Naive B cell (primary cell): ENCODE results near the gene ARL14EPL. TPM values are rescaled to one million over a fixed set of nuclear protein-coding genes. Genes with fewer than 3 reads are reported as not detected.

Experiments
- ATAC-seq, 2 donors: fragments of 150-1000 bp; cut with Tn5 transposase; 2 replicates each; pipeline ENCODE4 v1.10.0; 2021; ENCODE audit warnings: low read depth in 2 of 2, mild to moderate bottlenecking in 2 of 2, moderate library complexity in 2 of 2
- DNase-seq: peaks from one replicate; pipeline ENCODE4 v3.0.0; 2022
- H3K27ac Mint-ChIP-seq, 6 donors: one replicate each; pipeline ENCODE4 v1.8.0; 2020 to 2022; ENCODE audit warnings: mild to moderate bottlenecking in 6 of 6, mixed read lengths in 6 of 6, moderate library complexity in 5 of 6, inconsistent platforms in 2 of 6
- H3K27me3 Mint-ChIP-seq, 3 donors: one replicate each; pipeline ENCODE4 v1.8.0; 2021 to 2022; ENCODE audit warnings: mixed read lengths in 3 of 3, mild to moderate bottlenecking in 1 of 3
- H3K36me3 Mint-ChIP-seq, 2 donors: one replicate each; pipeline ENCODE4 v1.8.0; 2020 to 2022; ENCODE audit warnings: mixed read lengths in 2 of 2, inconsistent platforms in 1 of 2, mild to moderate bottlenecking in 1 of 2
- H3K4me1 Mint-ChIP-seq, 3 donors: one replicate each; pipeline ENCODE4 v1.8.0; 2020 to 2022; ENCODE audit warnings: mixed read lengths in 3 of 3, inconsistent platforms in 1 of 3, mild to moderate bottlenecking in 1 of 3, moderate library complexity in 1 of 3
- H3K4me3 Mint-ChIP-seq, 8 donors: one replicate each; pipeline ENCODE4 v1.8.0; 2020 to 2022; ENCODE audit warnings: mild to moderate bottlenecking in 8 of 8, mixed read lengths in 8 of 8, moderate library complexity in 8 of 8, inconsistent platforms in 2 of 8
- H3K9me3 Mint-ChIP-seq, 7 donors: one replicate each; pipeline ENCODE4 v1.8.0; 2020 to 2022; ENCODE audit warnings: mixed read lengths in 7 of 7, mild to moderate bottlenecking in 5 of 7, inconsistent platforms in 2 of 7, moderate library complexity in 1 of 7
- polyA plus RNA-seq, 6 donors: library from polyadenylated mRNA; unstranded; fragments of 300-500 nt; fragmentation: Illumina TruSeq; gene quantifications; one replicate each; pipeline ENCODE4 v1.2.3, GENCODE V29; 2021; ENCODE audit warnings: low read depth in 6 of 6

The ARL14EPL gene
- polyA plus RNA-seq, 6 donors from 2014 or later = not detected

GRCh38 chr5:116025866-116026265 is 6.4 kb upstream of the ARL14EPL start:
- ATAC-seq (no peak), DNase-seq (no peak)
- Mint-ChIP-seq H3K27me3 (peaks cover 9 to 21% (median 12%) of the 10 kb centered on the region in 3 donors), H3K4me3 (no peak overlapping the region), H3K9me3 (peaks cover 0 to 4% (median 0%) of the 10 kb centered on the region in 7 donors), H3K36me3 (no peaks in the 10 kb centered on the region), H3K27ac (no peak overlapping the region), H3K4me1 (no peaks in the 10 kb centered on the region)

GRCh38 chr5:116032991-116033390 is 719 bp downstream of the ARL14EPL start:
- peaks cover 0 to 8% (median 5%) of the 10 kb centered on the region in 3 donors for H3K27me3 Mint-ChIP-seq
- no peaks in the 10 kb centered on the region for H3K36me3 Mint-ChIP-seq
- peak overlapping the region in 5 of 8 donors; percentile 31 to 76 (median 39) for H3K4me3 Mint-ChIP-seq
- ATAC-seq (peak in 1 of 2 donors; percentile 46), DNase-seq (no peak)
- peaks cover 0 to 3% (median 0%) of the 10 kb centered on the region in 7 donors for H3K9me3 Mint-ChIP-seq
- peaks cover 15 to 42% (median 22%) of the 10 kb centered on the region in 3 donors for H3K4me1 Mint-ChIP-seq
- peak overlapping the region in 5 of 6 donors; percentile 15 to 68 (median 39) for H3K27ac Mint-ChIP-seq

GRCh38 chr5:116035123-116035522 is 2.9 kb downstream of the ARL14EPL start:
- Mint-ChIP-seq H3K36me3 (no peaks in the 10 kb centered on the region), H3K27me3 (no peaks in the 10 kb centered on the region), H3K4me3 (no peak overlapping the region), H3K27ac (peak overlapping the region in 3 of 6 donors; percentile 3 to 56 (median 17)), H3K4me1 (peaks cover 30 to 57% (median 42%) of the 10 kb centered on the region in 3 donors), H3K9me3 (no peaks in the 10 kb centered on the region)
- DNase-seq = no peak
- no peak for ATAC-seq

GRCh38 chr5:116037236-116037822 is 5.1 kb downstream of the ARL14EPL start:
- Mint-ChIP-seq H3K27ac (peak overlapping the region in 2 of 6 donors; percentile 66 to 86), H3K27me3 (no peaks in the 10 kb centered on the region), H3K4me1 (peaks cover 30 to 49% (median 42%) of the 10 kb centered on the region in 3 donors), H3K36me3 (no peaks in the 10 kb centered on the region), H3K4me3 (no peak overlapping the region), H3K9me3 (no peaks in the 10 kb centered on the region)
- DNase-seq = no peak
- ATAC-seq = no peak

GRCh38 chr5:116038817-116039216 is 6.5 kb downstream of the ARL14EPL start:
- peaks cover 28 to 37% (median 35%) of the 10 kb centered on the region in 3 donors for H3K4me1 Mint-ChIP-seq
- peak overlapping the region in 5 of 6 donors; percentile 82 to 95 (median 90) for H3K27ac Mint-ChIP-seq
- ATAC-seq = peak; percentile 100
- no peaks in the 10 kb centered on the region for H3K27me3 Mint-ChIP-seq
- H3K9me3 Mint-ChIP-seq = no peaks in the 10 kb centered on the region
- peak overlapping the region in 6 of 8 donors; percentile 23 to 82 (median 56) for H3K4me3 Mint-ChIP-seq
- no peaks in the 10 kb centered on the region for H3K36me3 Mint-ChIP-seq
- DNase-seq = peak; percentile 66

- ATAC-seq (no peak), DNase-seq (no peak)
- no peaks in the 10 kb centered on the region for H3K27me3 Mint-ChIP-seq
- peaks cover 19 to 24% (median 20%) of the 10 kb centered on the region in 3 donors for H3K4me1 Mint-ChIP-seq
- H3K27ac Mint-ChIP-seq = no peak overlapping the region
- no peaks in the 10 kb centered on the region for H3K9me3 Mint-ChIP-seq
- no peak overlapping the region for H3K4me3 Mint-ChIP-seq
- no peaks in the 10 kb centered on the region for H3K36me3 Mint-ChIP-seq
Observed at GRCh38 chr5:116042375-116042774, 10.1 kb downstream of the ARL14EPL start.

GRCh38 chr5:116044073-116044472 is 11.8 kb downstream of the ARL14EPL start:
- H3K36me3 Mint-ChIP-seq = no peaks in the 10 kb centered on the region
- peak overlapping the region in 1 of 6 donors; percentile 9 for H3K27ac Mint-ChIP-seq
- no peak for ATAC-seq

GRCh38 chr5:116045821-116046220 is 13.5 kb downstream of the ARL14EPL start:
- no peaks in the 10 kb centered on the region for H3K36me3 Mint-ChIP-seq
- DNase-seq (no peak), ATAC-seq (no peak)
- no peak overlapping the region for H3K27ac Mint-ChIP-seq
- no peaks in the 10 kb centered on the region for H3K9me3 Mint-ChIP-seq
- H3K27me3 Mint-ChIP-seq = peaks cover 0 to 9% (median 0%) of the 10 kb centered on the region in 3 donors
- H3K4me3 Mint-ChIP-seq = no peak overlapping the region
- no peaks in the 10 kb centered on the region for H3K4me1 Mint-ChIP-seq

More at GRCh38 chr5:116044073-116044472, 11.8 kb downstream of the ARL14EPL start:
- Mint-ChIP-seq H3K9me3 (no peaks in the 10 kb centered on the region), H3K27me3 (peaks cover 0 to 4% (median 0%) of the 10 kb centered on the region in 3 donors), H3K4me1 (peaks cover 4 to 9% (median 5%) of the 10 kb centered on the region in 3 donors), H3K4me3 (no peak overlapping the region)
- DNase-seq = no peak

- H3K27me3 Mint-ChIP-seq = peaks cover 0 to 13% (median 4%) of the 10 kb centered on the region in 3 donors
- no peaks in the 10 kb centered on the region for H3K4me1 Mint-ChIP-seq
- no peak overlapping the region for H3K27ac Mint-ChIP-seq
- no peak for ATAC-seq
- no peak for DNase-seq
- H3K36me3 Mint-ChIP-seq = no peaks in the 10 kb centered on the region
- H3K9me3 Mint-ChIP-seq = no peaks in the 10 kb centered on the region
- no peak overlapping the region for H3K4me3 Mint-ChIP-seq
Observed at GRCh38 chr5:116046261-116046660, 14.0 kb downstream of the ARL14EPL start.

- Mint-ChIP-seq H3K4me3 (no peak overlapping the region), H3K9me3 (no peaks in the 10 kb centered on the region), H3K27ac (no peak overlapping the region), H3K27me3 (peaks cover 0 to 13% (median 6%) of the 10 kb centered on the region in 3 donors), H3K4me1 (no peaks in the 10 kb centered on the region), H3K36me3 (no peaks in the 10 kb centered on the region)
- ATAC-seq = no peak
- DNase-seq = no peak
Observed at GRCh38 chr5:116046823-116047222, 14.6 kb downstream of the ARL14EPL start.

GRCh38 chr5:116058346-116058936 is 26.2 kb downstream of the ARL14EPL start:
- peaks cover 0 to 6% (median 0%) of the 10 kb centered on the region in 7 donors for H3K9me3 Mint-ChIP-seq
- H3K4me1 Mint-ChIP-seq = no peaks in the 10 kb centered on the region

GRCh38 chr5:116062352-116062751 is 30.1 kb downstream of the ARL14EPL start:
- Mint-ChIP-seq H3K9me3 (no peaks in the 10 kb centered on the region), H3K27ac (peak overlapping the region in 1 of 6 donors; percentile 37), H3K4me3 (no peak overlapping the region), H3K4me1 (no peaks in the 10 kb centered on the region), H3K36me3 (no peaks in the 10 kb centered on the region), H3K27me3 (peaks cover 12 to 30% (median 14%) of the 10 kb centered on the region in 3 donors)
- DNase-seq (no peak), ATAC-seq (no peak)

More at GRCh38 chr5:116058346-116058936, 26.2 kb downstream of the ARL14EPL start:
- H3K36me3 Mint-ChIP-seq = no peaks in the 10 kb centered on the region
- ATAC-seq (peak in 1 of 2 donors; percentile 27), DNase-seq (no peak)
- H3K4me3 Mint-ChIP-seq = no peak overlapping the region
- peaks cover 5 to 21% (median 13%) of the 10 kb centered on the region in 3 donors for H3K27me3 Mint-ChIP-seq
- no peak overlapping the region for H3K27ac Mint-ChIP-seq

- no peak overlapping the region for H3K27ac Mint-ChIP-seq
- H3K4me3 Mint-ChIP-seq = no peak overlapping the region
- no peaks in the 10 kb centered on the region for H3K4me1 Mint-ChIP-seq
- H3K9me3 Mint-ChIP-seq = no peaks in the 10 kb centered on the region
- H3K36me3 Mint-ChIP-seq = no peaks in the 10 kb centered on the region
- DNase-seq = no peak
- H3K27me3 Mint-ChIP-seq = peaks cover 11 to 17% (median 12%) of the 10 kb centered on the region in 3 donors
- no peak for ATAC-seq
Observed at GRCh38 chr5:116063950-116064349, 31.7 kb downstream of the ARL14EPL start.
